HepG2 (cell line): Measurements from ENCODE around the gene LZTS2. TPM values are rescaled to one million over a fixed set of nuclear protein-coding genes. Genes with fewer than 3 reads are reported as not detected.

Source experiments
- CENPT ChIP-seq: sonication (generic); formaldehyde crosslinking; IDR thresholded peaks from 2 replicates; pipeline ENCODE4 v1.8.0; 2022; ENCODE audit warnings: low read depth, mild to moderate bottlenecking, moderate library complexity, missing genetic modification reagents
- HMGXB4 ChIP-seq, 2 experiments: sonication (generic) in 1 of 2; formaldehyde crosslinking in 1 of 2; IDR thresholded peaks; 2 replicates each; pipeline versions ENCODE4 v1.4.0 to v1.6.1; 2018 to 2020; ENCODE audit warnings: missing genetic modification reagents in 2 of 2, borderline replicate concordance in 1 of 2, low read depth in 1 of 2, mild to moderate bottlenecking in 1 of 2, missing biosample characterization in 1 of 2
- PBX2 ChIP-seq: IDR thresholded peaks from 2 replicates; pipeline ENCODE4 v1.6.1; 2016; ENCODE audit warnings: control low read depth
- PHB2 ChIP-seq: fragments of 450-650 bp; IDR thresholded peaks from 2 replicates; pipeline ENCODE4 v1.6.1; 2018; ENCODE audit not compliant: partially characterized antibody
- SIX4 ChIP-seq: sonication (generic); formaldehyde crosslinking; IDR thresholded peaks from 2 replicates; pipeline ENCODE4 v1.4.0; 2020; ENCODE audit warnings: missing genetic modification reagents
- SOX5 ChIP-seq: IDR thresholded peaks from 2 replicates; pipeline ENCODE4 v1.6.1; 2016; ENCODE audit warnings: borderline replicate concordance
- SP2 ChIP-seq: sonication (generic); formaldehyde crosslinking; IDR thresholded peaks from 2 replicates; pipeline ENCODE4 v1.5.1; 2020; ENCODE audit warnings: mild to moderate bottlenecking, missing genetic modification reagents
- SP4 ChIP-seq: sonication (generic); formaldehyde crosslinking; IDR thresholded peaks from 2 replicates; pipeline ENCODE4 v1.8.1; 2023; ENCODE audit warnings: mild to moderate bottlenecking, missing genetic modification reagents
- SPEN ChIP-seq: sonication (generic); formaldehyde crosslinking; IDR thresholded peaks from 2 replicates; pipeline ENCODE4 v1.5.1; 2020; ENCODE audit warnings: low read depth, mild to moderate bottlenecking, missing genetic modification reagents
- ZC3H13 ChIP-seq: sonication (generic); formaldehyde crosslinking; IDR thresholded peaks from 2 replicates; pipeline ENCODE4 v1.8.1; 2023; ENCODE audit warnings: mild to moderate bottlenecking, missing genetic modification reagents, moderate library complexity
- ZNF232 ChIP-seq: sonication (generic); formaldehyde crosslinking; IDR thresholded peaks from 2 replicates; pipeline ENCODE4 v1.4.0; 2020; ENCODE audit warnings: missing genetic modification reagents, borderline replicate concordance
- ZNF496 ChIP-seq: sonication (generic); formaldehyde crosslinking; IDR thresholded peaks from 2 replicates; pipeline ENCODE4 v1.8.1; 2023; ENCODE audit warnings: mild to moderate bottlenecking, moderate library complexity, missing genetic modification reagents; ENCODE audit not compliant: insufficient replicate concordance
- ZNF574 ChIP-seq: sonication (generic); formaldehyde crosslinking; IDR thresholded peaks from 2 replicates; pipeline ENCODE4 v1.4.0; 2020; ENCODE audit warnings: missing genetic modification reagents
- ZNF619 ChIP-seq: sonication (generic); formaldehyde crosslinking; IDR thresholded peaks from 2 replicates; pipeline ENCODE4 v1.4.0; 2020; ENCODE audit warnings: mild to moderate bottlenecking, missing genetic modification reagents
- ZNF646 ChIP-seq: sonication (generic); formaldehyde crosslinking; IDR thresholded peaks from 2 replicates; pipeline ENCODE4 v1.9.0; 2021; ENCODE audit warnings: mild to moderate bottlenecking, missing genetic modification reagents
- ZNF766 ChIP-seq: sonication (generic); formaldehyde crosslinking; IDR thresholded peaks from 2 replicates; pipeline ENCODE4 v1.5.0; 2020; ENCODE audit warnings: missing genetic modification reagents, borderline replicate concordance
- polyA plus RNA-seq, 8 experiments: library from polyadenylated mRNA; depleted of rRNA in 3 of 8; stranded (reverse) in 7 of 8; unstranded in 1 of 8; fragments of >200 nt; fragmentation: Illumina TruSeq in 4 of 8; extraction: Trizol in 4 of 8; gene quantifications; 2 replicates each; pipeline versions ENCODE4 v1.2.1 to v1.2.3, GENCODE V29; 2011 to 2016; ENCODE audit warnings: low read depth in 4 of 8, missing spikeins in 1 of 8, mixed read lengths in 1 of 8; ENCODE audit not compliant: insufficient read depth in 1 of 8
- total RNA-seq, 5 experiments: library from RNA; depleted of rRNA; stranded (reverse); fragments of >200 nt; fragmentation: Illumina TruSeq; extraction: Trizol; gene quantifications; 2 replicates each; pipeline ENCODE4 v1.2.3, GENCODE V29; 2016; ENCODE audit warnings: low read depth in 1 of 5

The LZTS2 gene
- total and polyA plus RNA-seq, 2 of the 13 experiments (the other 11 are each of a cell fraction or from before 2014, with no cell fraction given) = 43.6 to 65.6 TPM

GRCh38 chr10:100998991-100999741 is 442 bp upstream of the LZTS2 start (continued):
- TF ChIP-seq ZNF766 (CRISPR knock-in tag) (no peak), SP2 (no peak; the same call in none of the 2 replicates), SOX5 (CRISPR knock-in tag) (peak; percentile 45; the same call in 1 of the 2 replicates), ZNF646 (no peak), PHB2 (no peak), ZNF496 (CRISPR knock-in tag) (no peak), ZNF232 (CRISPR knock-in tag) (0 out of 2 replicates have a peak, but pooled peaks have one; percentile 6), SP4 (peak; percentile 68), ZNF619 (no peak), SIX4 (CRISPR knock-in tag) (no peak), PBX2 (no peak), HMGXB4 (CRISPR knock-in tag; IDR thresholded peaks at IDR 0.05; ENCODE audit: borderline replicate concordance in 1 of 2, low read depth in 1 of 2) (peak; percentile 98 to 100), SPEN (peak; percentile 53; the same call in 1 of the 2 replicates), ZC3H13 (CRISPR knock-in tag) (peak; percentile 71; the same call in 1 of the 2 replicates), CENPT (CRISPR knock-in tag) (peak; percentile 58; the same call in 1 of the 2 replicates), ZNF574 (CRISPR knock-in tag) (peak; percentile 42; the same call in 1 of the 2 replicates)
